ENCODE data around the gene PEX11A. TPM values are rescaled to one million over a fixed set of nuclear protein-coding genes. Genes with fewer than 3 reads are reported as not detected.

Gene PEX11A
- total RNA-seq, 6 experiments from 2014 or later, result 6.9 to 30.9 (median 22.6) TPM

DNA sequence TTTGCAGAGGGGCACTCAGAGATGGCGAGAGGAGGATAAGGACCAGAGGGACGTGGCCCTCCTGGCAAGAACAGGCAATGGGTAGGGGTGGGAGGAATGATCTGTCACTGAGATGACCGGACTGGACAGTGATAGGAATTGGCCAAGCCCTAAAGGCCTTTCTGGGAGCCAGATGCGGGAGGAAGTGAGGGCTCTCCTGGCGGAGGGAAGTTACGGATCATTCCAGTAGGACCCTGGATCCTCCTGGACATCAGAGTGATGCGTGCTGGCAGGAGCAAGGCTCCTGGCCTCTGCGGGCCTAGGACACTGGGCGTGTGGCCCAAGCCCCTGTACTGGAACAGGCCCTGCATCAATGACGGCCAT, 58.7 kb downstream of the PEX11A start:
- TF ChIP-seq, protein P1, sequence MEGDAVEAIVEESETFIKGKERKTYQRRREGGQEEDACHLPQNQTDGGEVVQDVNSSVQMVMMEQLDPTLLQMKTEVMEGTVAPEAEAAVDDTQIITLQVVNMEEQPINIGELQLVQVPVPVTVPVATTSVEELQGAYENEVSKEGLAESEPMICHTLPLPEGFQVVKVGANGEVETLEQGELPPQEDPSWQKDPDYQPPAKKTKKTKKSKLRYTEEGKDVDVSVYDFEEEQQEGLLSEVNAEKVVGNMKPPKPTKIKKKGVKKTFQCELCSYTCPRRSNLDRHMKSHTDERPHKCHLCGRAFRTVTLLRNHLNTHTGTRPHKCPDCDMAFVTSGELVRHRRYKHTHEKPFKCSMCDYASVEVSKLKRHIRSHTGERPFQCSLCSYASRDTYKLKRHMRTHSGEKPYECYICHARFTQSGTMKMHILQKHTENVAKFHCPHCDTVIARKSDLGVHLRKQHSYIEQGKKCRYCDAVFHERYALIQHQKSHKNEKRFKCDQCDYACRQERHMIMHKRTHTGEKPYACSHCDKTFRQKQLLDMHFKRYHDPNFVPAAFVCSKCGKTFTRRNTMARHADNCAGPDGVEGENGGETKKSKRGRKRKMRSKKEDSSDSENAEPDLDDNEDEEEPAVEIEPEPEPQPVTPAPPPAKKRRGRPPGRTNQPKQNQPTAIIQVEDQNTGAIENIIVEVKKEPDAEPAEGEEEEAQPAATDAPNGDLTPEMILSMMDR (IDR thresholded peaks at IDR 0.05), result no peak
- no peak for DNase-seq
- 0% methylated on average over 1 of the region's 10 CpGs for WGBS (ENCODE audit: insufficient coverage, low coverage, low lambda C conversion rate, missing lambda C conversion rate)
- no peaks in the 10 kb centered on the region for H3K4me1 ChIP-seq
- H3K27ac ChIP-seq, result no peak overlapping the region
- no peaks in the 10 kb centered on the region for H3K27me3 ChIP-seq
- ATAC-seq, result no peak
- no peaks in the 10 kb centered on the region for H3K36me3 ChIP-seq
- intact Hi-C loops (cut with DNase I), result no loop called here
- H3K4me3 ChIP-seq, result no peak overlapping the region
- H3K9me3 ChIP-seq, result no peaks in the 10 kb centered on the region

Small RNA genes within 50 kb of the gene (small RNA-seq; reads per million reads assigned to genes)
- 0 reads per million in 2 experiments for gene RNU6-132P

Other genes with a start within 250 kb of the PEX11A start
- under 1 TPM in 5 of 6 experiments, not detected in 1; 0.20 to 0.82 (median 0.37) TPM for gene RHCG, start 194.2 kb downstream of the PEX11A start, total RNA-seq
- 1 to 10 TPM in 1 of 6 experiments, under 1 TPM in 4, not detected in 1; 0.05 to 1.1 (median 0.24) TPM for gene TICRR, start 115.3 kb downstream of the PEX11A start, total RNA-seq
- gene KIF7, start 35.3 kb downstream of the PEX11A start, total RNA-seq, result under 1 TPM; 0.34 to 0.92 (median 0.48) TPM
- gene PLIN1, start 11.4 kb downstream of the PEX11A start, total RNA-seq, result 10 to 100 TPM in 4 of 6 experiments, 1 to 10 TPM in 2; 2.5 to 28.8 (median 18.6) TPM
- gene WDR93, start 57 bp upstream of the PEX11A start, total RNA-seq, result not detected
- 1 to 10 TPM in 5 of 6 experiments, under 1 TPM in 1; 0.86 to 3.0 (median 2.1) TPM for gene MESP1, start 60.5 kb upstream of the PEX11A start, total RNA-seq
- under 1 TPM in 1 of 6 experiments, not detected in 5; 0.12 TPM for gene MESP2, start 85.6 kb upstream of the PEX11A start, total RNA-seq
- 100 to 1,000 TPM; 204 to 386 (median 363) TPM for gene ANPEP, start 124.1 kb upstream of the PEX11A start, total RNA-seq
- gene AP3S2, start 203.2 kb upstream of the PEX11A start, total RNA-seq, result 10 to 100 TPM; 23.2 to 45.7 (median 27.2) TPM
- 1 to 10 TPM; 4.9 to 8.1 (median 6.9) TPM for gene ARPIN, start 222.2 kb upstream of the PEX11A start, total RNA-seq